Fibroblast of lung (primary cell): ENCODE measurements around the gene COP1. TPM values are rescaled to one million over a fixed set of nuclear protein-coding genes. Genes with fewer than 3 reads are reported as not detected.
"Not testable (repeated sequence)": the region's sequence is repeated elsewhere in the genome, so short reads cannot be mapped to it uniquely, and the experiment has no call there.

Experiments used
- DNase-seq, 2 donors: peaks; one replicate each; pipeline versions ENCODE4 v3.0.0 to v3.0.0-alpha.2; 2010; ENCODE audit warnings: low read depth in 2 of 2
- H2AFZ ChIP-seq: 2 replicates; pipeline ENCODE4 v1.5.1; 2012; ENCODE audit warnings: low read length, control low read depth, inconsistent platforms
- H3K27ac ChIP-seq: 2 replicates; pipeline ENCODE4 v1.5.1; 2011; ENCODE audit warnings: low read length, control low read depth; ENCODE audit not compliant: insufficient read depth
- H3K27me3 ChIP-seq: 2 replicates; pipeline ENCODE4 v1.5.1; 2011; ENCODE audit warnings: mild to moderate bottlenecking, low read length; ENCODE audit not compliant: control insufficient read depth, insufficient read depth
- H3K36me3 ChIP-seq: 2 replicates; pipeline ENCODE4 v1.5.1; 2011; ENCODE audit warnings: low read length; ENCODE audit not compliant: control insufficient read depth, insufficient read depth
- H3K4me1 ChIP-seq: 2 replicates; pipeline ENCODE4 v1.5.1; 2011; ENCODE audit warnings: low read length; ENCODE audit not compliant: control insufficient read depth, insufficient read depth; ENCODE audit errors: extremely low read depth
- H3K4me2 ChIP-seq: 2 replicates; pipeline ENCODE4 v1.5.1; 2011; ENCODE audit warnings: low read length, control low read depth; ENCODE audit not compliant: insufficient read depth; ENCODE audit errors: extremely low read depth
- H3K4me3 ChIP-seq, 4 experiments: fragments of 200-600 bp in 1 of 4; sonication (generic) in 1 of 4; replicated peaks in 1 of 4; 2 replicates each; pipeline ENCODE4 v1.5.1; 2011 to 2016; ENCODE audit warnings: low read length in 4 of 4, low read depth in 3 of 4, mild to moderate bottlenecking in 3 of 4, control low read depth in 2 of 4, inconsistent platforms in 1 of 4, mixed read lengths in 1 of 4; ENCODE audit not compliant: insufficient read depth in 1 of 4; ENCODE audit errors: control extremely low read depth in 1 of 4
- H3K79me2 ChIP-seq: 2 replicates; pipeline ENCODE4 v1.5.1; 2012; ENCODE audit warnings: mild to moderate bottlenecking, low read length, inconsistent platforms; ENCODE audit not compliant: control insufficient read depth, insufficient read depth
- H3K9ac ChIP-seq: 2 replicates; pipeline ENCODE4 v1.5.1; 2011; ENCODE audit warnings: mild to moderate bottlenecking, low read length, control low read depth; ENCODE audit not compliant: insufficient read depth
- H3K9me3 ChIP-seq: 2 replicates; pipeline ENCODE4 v1.5.1; 2012; ENCODE audit warnings: low read depth, low read length; ENCODE audit not compliant: control insufficient read depth, insufficient read depth
- H4K20me1 ChIP-seq: 2 replicates; pipeline ENCODE4 v1.5.1; 2011; ENCODE audit warnings: low read length; ENCODE audit not compliant: control insufficient read depth, insufficient read depth; ENCODE audit errors: extremely low read depth
- EZH2 ChIP-seq: IDR thresholded peaks from 2 replicates; pipeline ENCODE4 v1.5.1; 2012; ENCODE audit warnings: low read length, control low read depth, mild to moderate bottlenecking; ENCODE audit errors: missing control alignments
- polyA plus RNA-seq, 2 donors: library from polyadenylated mRNA; depleted of rRNA in 1 of 2; stranded (reverse) in 1 of 2; unstranded in 1 of 2; fragments of >200 nt; gene quantifications; 2 replicates each; pipeline ENCODE4 v1.2.1, GENCODE V29; 2011 to 2012; ENCODE audit warnings: missing spikeins in 1 of 2
- total RNA-seq: library from RNA; depleted of rRNA; stranded (reverse); fragments of >200 nt; gene quantifications from 2 replicates; pipeline ENCODE4 v1.2.1, GENCODE V29; 2014
- TF ChIP-seq, protein P1 (sequence below), 2 donors: IDR thresholded peaks in 1 of 2; conservative IDR thresholded peaks in 1 of 2; 1 replicate in 1 of 2; 2 replicates in 1 of 2; pipeline ENCODE4 v1.5.1; 2011 to 2012; ENCODE audit warnings: low read length in 2 of 2, control low read depth in 1 of 2, inconsistent platforms in 1 of 2, low read depth in 1 of 2, mild to moderate bottlenecking in 1 of 2

The COP1 gene
- total and polyA plus RNA-seq, 2 donors (not counting 1 experiment from before 2014, with no cell fraction given), result 42.0 to 48.1 TPM

DNA sequence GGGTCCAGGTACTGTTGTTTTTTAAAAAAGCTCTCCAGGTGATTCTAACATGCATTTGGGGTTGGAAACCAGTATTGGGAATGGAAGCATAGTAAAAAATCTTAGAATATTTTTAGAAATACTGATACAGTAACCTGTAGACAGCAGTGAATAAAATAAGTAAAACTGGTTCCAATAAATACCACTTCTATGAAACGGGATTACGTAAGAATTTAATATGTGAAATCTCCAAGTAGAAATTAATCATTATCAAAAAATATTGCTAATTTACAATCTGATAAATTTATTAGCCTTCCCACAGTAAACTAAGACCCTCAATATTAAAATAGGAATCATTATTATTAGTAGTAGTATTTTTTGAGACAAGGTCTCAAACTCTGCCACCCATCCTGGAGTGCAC lies 177.5 kb downstream of the COP1 start:
- no peaks in the 10 kb centered on the region for H4K20me1 ChIP-seq
- no peaks in the 10 kb centered on the region for H3K79me2 ChIP-seq
- DNase-seq, result no peak
- H3K27me3 ChIP-seq, result no peaks in the 10 kb centered on the region
- H2AFZ ChIP-seq, result no peak overlapping the region
- no peak overlapping the region for H3K9ac ChIP-seq
- peaks cover 1% of the 10 kb centered on the region for H3K36me3 ChIP-seq
- H3K4me2 ChIP-seq, result no peak overlapping the region
- H3K9me3 ChIP-seq, result no peaks in the 10 kb centered on the region
- H3K27ac ChIP-seq, result no peak overlapping the region
- no peaks in the 10 kb centered on the region for H3K4me1 ChIP-seq
- TF ChIP-seq, protein P1, sequence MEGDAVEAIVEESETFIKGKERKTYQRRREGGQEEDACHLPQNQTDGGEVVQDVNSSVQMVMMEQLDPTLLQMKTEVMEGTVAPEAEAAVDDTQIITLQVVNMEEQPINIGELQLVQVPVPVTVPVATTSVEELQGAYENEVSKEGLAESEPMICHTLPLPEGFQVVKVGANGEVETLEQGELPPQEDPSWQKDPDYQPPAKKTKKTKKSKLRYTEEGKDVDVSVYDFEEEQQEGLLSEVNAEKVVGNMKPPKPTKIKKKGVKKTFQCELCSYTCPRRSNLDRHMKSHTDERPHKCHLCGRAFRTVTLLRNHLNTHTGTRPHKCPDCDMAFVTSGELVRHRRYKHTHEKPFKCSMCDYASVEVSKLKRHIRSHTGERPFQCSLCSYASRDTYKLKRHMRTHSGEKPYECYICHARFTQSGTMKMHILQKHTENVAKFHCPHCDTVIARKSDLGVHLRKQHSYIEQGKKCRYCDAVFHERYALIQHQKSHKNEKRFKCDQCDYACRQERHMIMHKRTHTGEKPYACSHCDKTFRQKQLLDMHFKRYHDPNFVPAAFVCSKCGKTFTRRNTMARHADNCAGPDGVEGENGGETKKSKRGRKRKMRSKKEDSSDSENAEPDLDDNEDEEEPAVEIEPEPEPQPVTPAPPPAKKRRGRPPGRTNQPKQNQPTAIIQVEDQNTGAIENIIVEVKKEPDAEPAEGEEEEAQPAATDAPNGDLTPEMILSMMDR (conservative IDR thresholded peaks at IDR 0.05 in 1 of 2, IDR thresholded peaks at IDR 0.05 in 1 of 2; ENCODE audit: low read depth in 1 of 2, low read length in 2 of 2), result no peak
- TF ChIP-seq EZH2, result no peak
- H3K4me3 ChIP-seq, result no peak overlapping the region

DNA sequence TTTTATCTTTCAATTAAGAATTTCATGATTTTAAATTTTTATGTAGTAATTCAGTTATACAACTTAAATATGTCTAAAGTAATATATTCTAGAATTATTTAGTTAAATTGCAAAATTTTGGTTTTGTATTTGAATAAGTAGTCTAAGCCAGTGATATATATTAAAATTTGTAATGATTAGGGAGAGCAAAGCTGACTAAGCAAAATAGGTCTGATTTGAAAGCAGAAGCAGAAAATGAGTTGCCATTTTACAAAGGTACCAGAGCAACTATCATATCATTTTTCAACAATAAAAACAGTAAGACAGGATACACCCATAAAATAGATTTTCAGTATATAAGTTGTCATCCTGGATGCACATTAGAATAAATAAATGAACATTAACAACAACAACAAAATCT lies 177.9 kb downstream of the COP1 start:
- Histone ChIP-seq H3K27me3 (no peaks in the 10 kb centered on the region), H4K20me1 (no peaks in the 10 kb centered on the region), H3K4me1 (no peaks in the 10 kb centered on the region), H3K9ac (no peak overlapping the region), H3K9me3 (no peaks in the 10 kb centered on the region), H2AFZ (no peak overlapping the region), H3K4me3 (no peak overlapping the region), H3K27ac (no peak overlapping the region), H3K36me3 (peaks cover 1% of the 10 kb centered on the region), H3K79me2 (no peaks in the 10 kb centered on the region), H3K4me2 (no peak overlapping the region)
- no peak for TF ChIP-seq EZH2
- no peak for DNase-seq

DNA sequence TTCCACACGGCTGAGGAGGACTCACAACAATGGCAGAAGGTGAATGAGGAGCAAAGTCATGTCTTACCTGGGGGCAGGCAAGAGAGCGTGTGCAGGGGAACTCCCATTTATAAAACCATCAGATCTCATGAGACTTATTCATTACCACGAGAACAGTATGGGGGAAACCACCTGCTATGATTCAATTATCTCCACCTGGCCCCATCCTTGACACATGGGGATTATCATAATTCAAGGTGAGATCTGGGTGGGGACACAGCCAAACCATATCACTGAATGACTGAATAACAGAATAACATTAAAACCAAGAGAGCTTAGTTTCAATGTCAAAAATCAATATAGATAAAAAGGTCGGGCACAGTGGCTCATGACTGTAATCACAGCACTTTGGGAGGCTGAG lies 179.2 kb downstream of the COP1 start:
- H3K79me2 ChIP-seq, result not testable (repeated sequence)

DNA sequence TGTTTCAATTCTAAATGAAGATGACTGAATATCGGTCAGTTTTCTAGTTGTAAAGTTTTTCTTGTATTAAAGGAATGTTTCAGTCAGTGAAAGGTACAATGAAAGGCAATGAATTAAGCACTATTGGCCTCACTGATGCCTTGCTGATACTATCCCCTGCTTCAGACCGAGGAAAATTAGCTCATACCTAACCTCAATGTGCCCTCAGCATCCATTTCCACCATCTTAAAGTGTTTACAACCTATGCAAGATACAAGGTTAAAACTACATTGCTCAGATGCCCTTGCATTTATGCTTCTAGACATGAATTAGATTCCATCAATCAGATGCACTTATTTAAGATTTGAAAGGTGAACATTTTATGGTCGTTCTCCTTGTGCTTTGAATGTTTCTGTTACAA lies 184.5 kb downstream of the COP1 start:
- no peak overlapping the region for H3K9ac ChIP-seq
- DNase-seq, result no peak
- no peaks in the 10 kb centered on the region for H3K36me3 ChIP-seq
- no peak overlapping the region for H3K27ac ChIP-seq
- no peaks in the 10 kb centered on the region for H3K9me3 ChIP-seq
- H2AFZ ChIP-seq, result no peak overlapping the region
- H4K20me1 ChIP-seq, result no peaks in the 10 kb centered on the region
- no peaks in the 10 kb centered on the region for H3K27me3 ChIP-seq
- H3K79me2 ChIP-seq, result no peaks in the 10 kb centered on the region
- no peaks in the 10 kb centered on the region for H3K4me1 ChIP-seq
- H3K4me3 ChIP-seq, result no peak overlapping the region
- no peak for TF ChIP-seq EZH2
- TF ChIP-seq, protein P1 (conservative IDR thresholded peaks at IDR 0.05 in 1 of 2, IDR thresholded peaks at IDR 0.05 in 1 of 2; ENCODE audit: low read depth in 1 of 2, low read length in 2 of 2), result no peak
- H3K4me2 ChIP-seq, result no peak overlapping the region

More for the DNA sequence above, 179.2 kb downstream of the COP1 start:
- not testable (repeated sequence) for DNase-seq, H4K20me1 ChIP-seq, H3K4me3 ChIP-seq, H3K4me1 ChIP-seq, H3K4me2 ChIP-seq, H3K36me3 ChIP-seq, H3K27me3 ChIP-seq, H3K27ac ChIP-seq, H2AFZ ChIP-seq, H3K9ac ChIP-seq, H3K9me3 ChIP-seq
